Calu3 (cell line): ENCODE results near the gene ZC3H13. TPM values are rescaled to one million over a fixed set of nuclear protein-coding genes. Genes with fewer than 3 reads are reported as not detected.

Source experiments
- BruUV-seq: library from RNA; stranded (reverse); fragments of 400-500 nt; replicated peaks from 2 replicates; lab custom pipeline; 2021; lab: Mats Ljungman, UMichigan
- CTCF ChIA-PET: fragments of 300-600 bp; sonication (Branson Sonifier 250); formaldehyde crosslinking; loops from one replicate; lab custom pipeline; 2022; ENCODE audit warnings: antibody characterized with exemption; lab: Charles Lee
- DNase-seq: peaks from one replicate; pipeline ENCODE4 v3.0.0; 2022
- H3K27ac Mint-ChIP-seq: one replicate; pipeline ENCODE4 v1.8.0; 2022; ENCODE audit warnings: mixed read lengths; ENCODE audit not compliant: unreplicated experiment
- H3K27me3 Mint-ChIP-seq: one replicate; pipeline ENCODE4 v1.8.0; 2022; ENCODE audit warnings: mixed read lengths; ENCODE audit not compliant: unreplicated experiment
- H3K36me3 Mint-ChIP-seq: one replicate; pipeline ENCODE4 v1.8.0; 2022; ENCODE audit warnings: mild to moderate bottlenecking, moderate library complexity, mixed read lengths; ENCODE audit not compliant: insufficient read depth, unreplicated experiment
- H3K4me1 Mint-ChIP-seq: one replicate; pipeline ENCODE4 v1.8.0; 2022; ENCODE audit warnings: mild to moderate bottlenecking, low read depth, mixed read lengths; ENCODE audit not compliant: unreplicated experiment
- H3K4me3 Mint-ChIP-seq: one replicate; pipeline ENCODE4 v1.8.0; 2022; ENCODE audit warnings: mild to moderate bottlenecking, low read depth, moderate library complexity, mixed read lengths; ENCODE audit not compliant: unreplicated experiment
- H3K9me3 Mint-ChIP-seq: one replicate; pipeline ENCODE4 v1.8.0; 2022; ENCODE audit warnings: low read depth, mixed read lengths; ENCODE audit not compliant: unreplicated experiment
- intact Hi-C: fragments of 100-400 bp; cut with micrococcal nuclease; formaldehyde crosslinking; loops from one replicate; pipeline ENCODE4 v1.10.0; 2022; ENCODE audit not compliant: unreplicated experiment
- total RNA-seq: library from RNA; stranded (reverse); gene quantifications from 2 replicates; pipeline ENCODE4 v1.2.3, GENCODE V29; 2022
- TF ChIP-seq, protein P1 (sequence below): fragments of 200-600 bp; IDR thresholded peaks from one replicate; pipeline ENCODE4 v1.8.0; 2022; ENCODE audit warnings: antibody characterized with exemption; ENCODE audit not compliant: unreplicated experiment

The ZC3H13 gene
- total RNA-seq, 1 experiment from 2014 or later = 28.5 TPM

DNA sequence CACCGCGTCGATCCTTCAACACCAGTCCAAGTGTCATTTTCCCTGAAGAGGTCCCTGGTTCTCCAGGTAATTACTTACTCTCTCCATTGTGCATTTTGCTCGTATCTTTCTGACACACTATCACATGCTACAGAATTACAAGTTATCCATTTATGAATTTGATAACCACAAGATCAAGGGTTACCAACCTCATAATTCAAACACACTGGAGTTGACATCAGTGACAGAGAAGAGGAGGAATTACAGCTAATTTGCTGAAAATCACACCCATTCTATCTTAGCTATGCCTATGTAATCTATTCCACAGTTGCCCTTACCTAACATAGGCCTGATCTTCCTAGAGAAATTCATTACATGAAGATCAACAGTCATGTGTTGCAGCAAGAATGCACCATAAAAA lies 14.2 kb downstream of the ZC3H13 start:
- Mint-ChIP-seq H3K36me3 (peaks cover 7% of the 10 kb centered on the region), H3K4me1 (peaks cover 8% of the 10 kb centered on the region), H3K27me3 (no peaks in the 10 kb centered on the region), H3K27ac (no peak overlapping the region), H3K4me3 (no peak overlapping the region), H3K9me3 (no peaks in the 10 kb centered on the region)
- CTCF ChIA-PET = no interaction called here
- intact Hi-C loops = no loop called here
- BruUV-seq = no TSS peak
- DNase-seq = no peak
- TF ChIP-seq, protein P1, sequence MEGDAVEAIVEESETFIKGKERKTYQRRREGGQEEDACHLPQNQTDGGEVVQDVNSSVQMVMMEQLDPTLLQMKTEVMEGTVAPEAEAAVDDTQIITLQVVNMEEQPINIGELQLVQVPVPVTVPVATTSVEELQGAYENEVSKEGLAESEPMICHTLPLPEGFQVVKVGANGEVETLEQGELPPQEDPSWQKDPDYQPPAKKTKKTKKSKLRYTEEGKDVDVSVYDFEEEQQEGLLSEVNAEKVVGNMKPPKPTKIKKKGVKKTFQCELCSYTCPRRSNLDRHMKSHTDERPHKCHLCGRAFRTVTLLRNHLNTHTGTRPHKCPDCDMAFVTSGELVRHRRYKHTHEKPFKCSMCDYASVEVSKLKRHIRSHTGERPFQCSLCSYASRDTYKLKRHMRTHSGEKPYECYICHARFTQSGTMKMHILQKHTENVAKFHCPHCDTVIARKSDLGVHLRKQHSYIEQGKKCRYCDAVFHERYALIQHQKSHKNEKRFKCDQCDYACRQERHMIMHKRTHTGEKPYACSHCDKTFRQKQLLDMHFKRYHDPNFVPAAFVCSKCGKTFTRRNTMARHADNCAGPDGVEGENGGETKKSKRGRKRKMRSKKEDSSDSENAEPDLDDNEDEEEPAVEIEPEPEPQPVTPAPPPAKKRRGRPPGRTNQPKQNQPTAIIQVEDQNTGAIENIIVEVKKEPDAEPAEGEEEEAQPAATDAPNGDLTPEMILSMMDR = no peak

DNA sequence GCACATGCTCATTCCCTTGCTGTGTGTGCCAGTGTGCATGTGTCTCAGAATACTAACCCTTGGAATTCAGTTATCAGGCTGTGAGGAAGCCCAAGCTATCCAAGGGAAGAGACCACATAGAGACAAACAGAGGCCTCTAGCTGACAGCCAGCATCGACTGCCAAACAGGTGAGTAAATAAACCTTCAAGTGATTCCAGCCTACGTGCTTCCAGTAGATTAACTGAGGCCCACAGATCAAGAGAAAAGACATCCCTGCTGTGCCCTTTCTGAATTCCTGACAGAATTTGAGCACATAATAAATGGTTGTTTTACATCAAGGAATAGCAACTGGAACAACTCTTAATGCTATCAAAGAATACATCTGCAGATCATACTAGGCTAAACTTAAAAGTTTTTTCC lies 17.5 kb downstream of the ZC3H13 start:
- intact Hi-C loops = no loop called here
- BruUV-seq = no TSS peak
- TF ChIP-seq, protein P1 = no peak
- Mint-ChIP-seq H3K9me3 (no peaks in the 10 kb centered on the region), H3K36me3 (no peaks in the 10 kb centered on the region), H3K27ac (no peak overlapping the region), H3K4me1 (peaks cover 8% of the 10 kb centered on the region), H3K27me3 (no peaks in the 10 kb centered on the region), H3K4me3 (no peak overlapping the region)
- no peak for DNase-seq
- CTCF ChIA-PET = no interaction called here

- intact Hi-C loops = no loop called here
- Mint-ChIP-seq H3K9me3 (no peaks in the 10 kb centered on the region), H3K36me3 (no peaks in the 10 kb centered on the region), H3K27me3 (no peaks in the 10 kb centered on the region), H3K4me3 (no peak overlapping the region), H3K4me1 (no peaks in the 10 kb centered on the region), H3K27ac (no peak overlapping the region)
- no peak for DNase-seq
- TF ChIP-seq, protein P1 = no peak
- CTCF ChIA-PET = no interaction called here
- BruUV-seq = no TSS peak
Measured at GRCh38 chr13:46032341-46032740, 20.2 kb downstream of the ZC3H13 start.

GRCh38 chr13:46031581-46032263 lies 20.8 kb downstream of the ZC3H13 start:
- no peaks in the 10 kb centered on the region for H3K9me3 Mint-ChIP-seq
- intact Hi-C loops = no loop called here
- CTCF ChIA-PET = no interaction called here
- H3K4me3 Mint-ChIP-seq = no peak overlapping the region
- no peak overlapping the region for H3K27ac Mint-ChIP-seq
- BruUV-seq = no TSS peak
- H3K4me1 Mint-ChIP-seq = no peaks in the 10 kb centered on the region
- TF ChIP-seq, protein P1 = no peak
- no peaks in the 10 kb centered on the region for H3K36me3 Mint-ChIP-seq
- no peak for DNase-seq
- H3K27me3 Mint-ChIP-seq = no peaks in the 10 kb centered on the region
